Fibroblast of the aortic adventitia (primary cell): ENCODE data around the gene DDX6. TPM values are rescaled to one million over a fixed set of nuclear protein-coding genes. Genes with fewer than 3 reads are reported as not detected.
"Not testable (repeated sequence)": the region's sequence is repeated elsewhere in the genome, so short reads cannot be mapped to it uniquely, and the experiment has no call there.

ENCODE experiments used
- DNase-seq: peaks from one replicate; pipeline ENCODE4 v3.0.0-alpha.2; 2010; ENCODE audit warnings: low read depth
- H3K4me3 ChIP-seq: 2 replicates; pipeline ENCODE4 v1.5.1; 2011; ENCODE audit warnings: low read depth, mild to moderate bottlenecking, control low read depth, low read length, moderate library complexity
- total RNA-seq: library from RNA; depleted of rRNA; stranded (reverse); fragments of >200 nt; gene quantifications from 2 replicates; pipeline ENCODE4 v1.2.3, GENCODE V29; 2012; ENCODE audit warnings: low replicate concordance
- TF ChIP-seq, protein P1 (sequence below): IDR thresholded peaks from 2 replicates; pipeline ENCODE4 v1.5.1; 2011; ENCODE audit warnings: mild to moderate bottlenecking, low read length, control low read depth, inconsistent platforms; ENCODE audit not compliant: insufficient read depth

The DDX6 gene
- total RNA-seq, 1 donor, result 174 TPM

DNA sequence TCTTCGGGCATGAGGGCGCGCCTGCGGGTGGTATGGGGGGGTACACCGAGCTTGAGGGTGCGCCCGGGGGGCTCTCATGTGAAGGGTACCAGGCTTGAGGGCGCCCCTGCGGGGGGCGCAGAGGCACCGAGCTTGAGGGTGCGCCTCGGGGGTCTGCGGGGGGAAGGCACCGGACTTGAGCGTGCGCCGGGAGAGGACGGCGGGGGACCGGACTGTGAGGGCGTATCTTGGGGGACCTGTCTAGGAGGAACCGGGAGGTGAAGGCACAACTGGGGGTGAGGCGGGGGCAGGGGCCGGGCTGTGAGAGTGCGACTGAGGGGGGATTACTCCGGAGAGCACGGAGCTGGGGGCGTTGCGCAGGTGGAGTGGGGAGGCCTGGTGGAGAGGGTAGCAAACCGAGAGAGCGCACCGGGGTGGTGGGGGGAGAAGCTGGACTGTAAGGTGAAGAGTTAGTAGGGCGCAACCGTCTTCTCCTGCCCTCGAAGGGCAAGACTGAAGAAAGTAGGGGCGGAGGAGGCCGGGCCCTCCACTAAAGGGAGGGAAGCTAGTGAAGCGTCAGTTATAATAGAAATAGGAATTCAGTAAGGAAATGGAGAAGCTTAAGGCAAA is 1.1 kb upstream of the DDX6 start:
- TF ChIP-seq, protein P1, sequence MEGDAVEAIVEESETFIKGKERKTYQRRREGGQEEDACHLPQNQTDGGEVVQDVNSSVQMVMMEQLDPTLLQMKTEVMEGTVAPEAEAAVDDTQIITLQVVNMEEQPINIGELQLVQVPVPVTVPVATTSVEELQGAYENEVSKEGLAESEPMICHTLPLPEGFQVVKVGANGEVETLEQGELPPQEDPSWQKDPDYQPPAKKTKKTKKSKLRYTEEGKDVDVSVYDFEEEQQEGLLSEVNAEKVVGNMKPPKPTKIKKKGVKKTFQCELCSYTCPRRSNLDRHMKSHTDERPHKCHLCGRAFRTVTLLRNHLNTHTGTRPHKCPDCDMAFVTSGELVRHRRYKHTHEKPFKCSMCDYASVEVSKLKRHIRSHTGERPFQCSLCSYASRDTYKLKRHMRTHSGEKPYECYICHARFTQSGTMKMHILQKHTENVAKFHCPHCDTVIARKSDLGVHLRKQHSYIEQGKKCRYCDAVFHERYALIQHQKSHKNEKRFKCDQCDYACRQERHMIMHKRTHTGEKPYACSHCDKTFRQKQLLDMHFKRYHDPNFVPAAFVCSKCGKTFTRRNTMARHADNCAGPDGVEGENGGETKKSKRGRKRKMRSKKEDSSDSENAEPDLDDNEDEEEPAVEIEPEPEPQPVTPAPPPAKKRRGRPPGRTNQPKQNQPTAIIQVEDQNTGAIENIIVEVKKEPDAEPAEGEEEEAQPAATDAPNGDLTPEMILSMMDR, result no peak
- H3K4me3 ChIP-seq, result peak overlapping the region; percentile 86
- no peak for DNase-seq

DNA sequence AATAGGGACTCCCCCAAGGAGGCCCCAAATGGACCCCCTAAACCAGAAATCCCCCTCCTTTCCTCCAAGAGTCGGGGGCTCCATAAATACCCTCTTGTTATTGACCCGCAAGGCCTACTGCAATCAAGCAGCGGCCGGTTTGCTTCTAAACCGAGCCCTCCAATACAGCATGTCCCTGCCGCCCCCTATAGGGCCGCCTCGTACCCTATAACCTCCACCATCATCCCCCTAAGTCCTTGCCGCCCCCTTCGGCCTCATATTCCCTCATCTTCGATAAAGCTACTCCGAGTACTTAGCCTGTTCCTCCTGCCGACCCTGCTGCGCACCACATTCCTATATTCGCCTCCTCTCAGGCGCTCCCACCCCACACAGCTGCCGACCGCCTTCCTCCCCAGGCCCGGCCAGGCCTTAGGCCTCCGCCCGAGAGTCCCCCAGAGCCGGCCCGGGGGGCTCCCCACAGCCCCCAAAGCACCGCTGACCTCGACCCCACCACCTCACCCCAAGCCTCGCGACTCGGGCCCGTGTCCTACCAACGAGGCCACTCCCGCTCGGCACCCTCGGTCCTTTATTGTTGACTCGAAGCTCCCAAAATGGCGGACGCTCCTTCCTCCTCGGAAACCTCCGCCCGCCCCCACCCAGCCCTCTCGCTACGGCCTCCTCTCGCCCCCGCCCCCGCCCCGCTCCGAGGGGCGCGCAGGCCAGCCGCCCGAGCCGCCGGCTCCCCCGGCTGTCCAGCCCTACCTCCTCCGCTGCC is 430 bp downstream of the DDX6 start:
- DNase-seq, result peak; percentile 63

DNA sequence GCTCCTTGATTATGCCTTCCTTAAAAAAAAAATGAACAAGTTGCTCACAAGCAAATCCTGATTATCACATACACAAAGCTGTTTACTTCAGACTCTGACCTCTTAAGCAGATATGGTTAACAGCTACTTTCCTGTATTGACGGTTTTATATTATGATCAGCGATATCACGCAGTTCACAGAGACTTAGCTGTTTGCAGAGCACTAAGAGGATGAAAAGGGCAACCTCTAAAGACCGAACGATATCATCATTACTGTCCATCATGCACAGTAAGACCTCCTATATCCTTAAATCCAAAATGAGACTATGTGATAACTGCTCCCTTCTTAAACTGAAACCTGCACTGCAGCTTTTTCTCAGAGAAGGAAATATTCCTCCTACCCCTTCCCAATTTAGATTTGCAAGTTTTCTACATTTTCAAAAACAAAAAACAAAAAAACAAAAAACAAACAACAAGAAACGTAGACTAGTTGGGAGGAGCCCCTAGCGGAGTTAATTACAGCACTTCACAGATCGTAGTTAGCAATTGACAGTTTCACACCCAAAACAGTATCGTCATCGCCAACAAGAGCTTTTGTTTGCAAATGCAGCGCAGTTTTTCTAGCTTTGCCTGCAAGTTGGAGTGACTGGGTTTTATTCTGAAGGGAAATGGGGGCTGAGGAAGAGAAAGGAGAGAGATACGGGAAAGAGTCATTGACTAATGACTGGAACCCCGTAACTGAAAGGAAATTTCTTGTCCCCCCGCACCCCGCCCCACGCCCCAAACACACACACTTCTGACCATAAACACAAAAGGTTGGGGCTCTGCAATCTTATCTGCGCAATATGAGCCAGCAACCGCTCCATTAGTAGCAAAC is 1.2 kb downstream of the DDX6 start:
- TF ChIP-seq, protein P1, result peak; percentile 4
- peak overlapping the region; percentile 86 for H3K4me3 ChIP-seq
- peak; percentile 34 for DNase-seq

More for the DNA sequence above, 430 bp downstream of the DDX6 start:
- TF ChIP-seq, protein P1, result peak; percentile 53
- peak overlapping the region; percentile 86 for H3K4me3 ChIP-seq

DNA sequence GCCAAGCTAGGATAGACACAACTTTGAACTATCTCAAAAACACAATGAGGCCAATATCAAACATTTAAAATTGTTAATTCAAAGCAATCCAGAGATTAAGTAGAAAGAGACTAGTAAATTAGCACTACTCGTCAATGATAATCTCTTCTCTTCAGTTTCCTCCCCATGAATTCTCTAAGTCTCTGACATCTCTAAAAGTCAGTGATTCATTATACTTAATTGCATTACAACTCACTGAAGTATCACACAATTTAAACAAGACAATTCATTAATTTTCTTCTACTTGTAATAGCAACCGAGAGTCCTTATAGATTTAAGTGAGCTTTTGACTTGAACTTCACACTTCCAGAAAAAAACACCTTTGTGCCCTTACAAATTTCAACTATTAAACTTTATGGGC is 4.3 kb downstream of the DDX6 start:
- TF ChIP-seq, protein P1, result no peak
- H3K4me3 ChIP-seq, result no peak overlapping the region
- no peak for DNase-seq

DNA sequence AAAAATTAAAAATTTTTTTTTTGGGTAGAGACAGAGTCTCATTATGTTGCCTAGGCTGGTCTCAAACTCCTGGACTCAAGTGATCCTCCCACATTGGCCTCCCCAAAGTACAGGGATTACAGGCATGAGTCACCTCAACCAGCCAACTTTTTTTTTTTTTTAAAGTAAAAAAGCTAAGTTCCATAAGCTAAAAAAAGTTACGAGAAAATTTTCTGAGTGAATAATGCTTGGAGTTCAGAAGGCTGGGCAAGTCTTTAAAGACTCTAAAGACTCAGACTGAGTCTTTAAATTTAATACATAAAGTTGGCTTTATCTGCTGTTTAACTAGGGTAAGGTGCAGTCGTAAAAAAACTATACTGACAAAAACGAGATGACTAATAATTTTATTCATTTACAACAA is 5.6 kb downstream of the DDX6 start:
- DNase-seq, result peak; percentile 57
- TF ChIP-seq, protein P1, result no peak
- no peak overlapping the region for H3K4me3 ChIP-seq

DNA sequence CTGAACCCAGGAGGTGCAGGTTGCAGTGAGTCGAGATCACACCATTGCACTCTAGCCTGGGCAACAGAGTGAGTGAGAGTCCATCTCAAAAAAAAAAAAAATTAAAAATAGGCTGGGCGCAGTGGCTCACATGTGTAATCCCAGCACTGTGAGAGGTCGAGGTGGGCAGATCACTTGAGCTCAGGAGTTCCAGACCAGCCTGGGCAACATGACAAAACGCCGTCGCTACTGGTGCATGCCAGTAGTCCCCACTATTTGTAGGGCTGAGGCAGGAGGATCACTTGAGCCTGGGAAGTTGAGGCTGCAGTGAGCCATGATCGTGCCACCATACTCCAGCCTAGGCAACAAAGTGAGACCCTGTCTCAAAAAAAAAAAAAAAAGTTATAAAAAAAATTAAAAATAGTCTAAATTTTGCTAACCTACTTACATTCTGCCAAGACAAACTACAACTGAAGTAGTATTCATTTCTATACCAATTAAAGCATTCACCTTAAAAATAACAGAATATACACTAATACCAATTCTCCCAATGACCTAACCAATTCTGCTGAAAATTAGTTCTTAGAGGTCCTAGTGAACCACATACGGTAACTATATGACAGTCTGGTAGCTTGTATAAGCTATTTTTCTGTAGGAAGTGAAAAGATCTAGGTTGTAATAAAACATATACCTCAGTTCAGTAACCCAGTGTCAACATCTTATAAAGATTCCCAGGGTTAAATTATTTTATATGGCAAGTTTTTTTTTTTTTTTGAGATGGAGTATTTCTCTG is 7.1 kb downstream of the DDX6 start:
- TF ChIP-seq, protein P1, result no peak
- no peak for DNase-seq
- H3K4me3 ChIP-seq, result no peak overlapping the region

DNA sequence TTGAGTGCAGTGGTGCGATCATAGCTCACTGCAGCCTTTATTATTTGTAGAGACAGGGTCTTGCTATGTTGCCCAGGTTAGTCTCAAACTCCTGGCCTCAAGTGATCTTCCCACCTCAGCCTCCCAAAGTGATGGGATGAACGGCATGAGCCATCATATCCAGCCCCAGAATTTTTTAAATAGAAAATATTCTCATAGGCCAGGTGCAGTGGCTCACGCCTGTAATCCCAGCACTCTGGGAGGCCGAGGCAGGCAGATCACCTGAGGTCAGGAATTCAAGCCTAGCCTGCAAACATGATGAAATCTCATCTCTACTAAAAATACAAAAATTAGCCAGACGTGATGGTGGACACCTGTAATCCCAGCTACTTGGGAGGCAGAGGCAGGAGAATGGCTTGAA is 7.6 kb downstream of the DDX6 start:
- not testable (repeated sequence) for DNase-seq

More for the DNA sequence above, 7.6 kb downstream of the DDX6 start:
- not testable (repeated sequence) for H3K4me3 ChIP-seq
